Left colon (tissue), 2 donors: ENCODE measurements around the gene VSIG10. TPM values are rescaled to one million over a fixed set of nuclear protein-coding genes. Genes with fewer than 3 reads are reported as not detected.
"Not testable (repeated sequence)": the region's sequence is repeated elsewhere in the genome, so short reads cannot be mapped to it uniquely, and the experiment has no call there.

Experiments used
- ATAC-seq: fragments of 200-7000 bp; cut with Tn5 transposase; one replicate; pipeline ENCODE4 v1.9.1; 2020; ENCODE audit warnings: mild to moderate bottlenecking, moderate library complexity
- DNase-seq, 2 donors: peaks; one replicate each; pipeline ENCODE4 v3.0.0-alpha.2; 2020
- intact Hi-C, 2 donors: fragments of 100-400 bp; cut with DNase I in 1 of 2; cut with micrococcal nuclease in 1 of 2; formaldehyde crosslinking; loops; one replicate each; pipeline versions ENCODE4 v1.11.2 to v1.14.0; 2022; cut with DNase I, micrococcal nuclease
- total RNA-seq, 2 donors: library from RNA; stranded (reverse); fragmentation: NEBNext Ultra II Directional; extraction: Animal tissue kit (Norgen Biotek cat#: 25700); gene quantifications; one replicate each; pipeline ENCODE4 v1.2.1, GENCODE V29; 2021
- donor health status: DM: no; HTN: no; CAD: no.
- donor health status: DM: yes; HTN: yes; CAD: no.

Gene VSIG10
- total RNA-seq, 2 donors from 2014 or later: 86.7 to 95.7 TPM

- intact Hi-C loops: no loop called here
- DNase-seq: no peak
- ATAC-seq: no peak
Observed at GRCh38 chr12:118044075-118044474, 59.7 kb downstream of the VSIG10 start.

- no peak for ATAC-seq
- no peak for DNase-seq
- intact Hi-C loops: no loop called here
Observed at GRCh38 chr12:118042091-118042490, 61.7 kb downstream of the VSIG10 start.

- ATAC-seq: no peak
- no peak for DNase-seq
- intact Hi-C loops: loop anchor here in 1 of 2 donors (10.0 kb wide), 1 partner anchor 163 kb away; no protein-coding TSS in a partner anchor
Observed at GRCh38 chr12:118038137-118038536, 65.7 kb downstream of the VSIG10 start.

- DNase-seq: no peak
- intact Hi-C loops: loop anchor here in 1 of 2 donors (10.0 kb wide), 1 partner anchor 162 kb away; no protein-coding TSS in a partner anchor
- ATAC-seq: no peak
Observed at GRCh38 chr12:118036672-118037411, 67.0 kb downstream of the VSIG10 start.

- intact Hi-C loops: loop anchor here in 1 of 2 donors (10.0 kb wide), 1 partner anchor 161 kb away; no protein-coding TSS in a partner anchor
Observed at GRCh38 chr12:118035190-118036041, 68.4 kb downstream of the VSIG10 start.

GRCh38 chr12:118034429-118035189, 69.2 kb downstream of the VSIG10 start:
- intact Hi-C loops: loop anchor here in 1 of 2 donors (10.0 kb wide), 1 partner anchor 160 kb away; no protein-coding TSS in a partner anchor
- ATAC-seq: peak; percentile 83
- DNase-seq: no peak

More at GRCh38 chr12:118035190-118036041, 68.4 kb downstream of the VSIG10 start:
- DNase-seq (peak in 1 of 2 donors; percentile 26), ATAC-seq (peak; percentile 65)

- intact Hi-C loops: loop anchor here in 1 of 2 donors (10.0 kb wide), 1 partner anchor 159 kb away; no protein-coding TSS in a partner anchor
- no peak for ATAC-seq
- no peak for DNase-seq
Observed at GRCh38 chr12:118033902-118034301, 69.9 kb downstream of the VSIG10 start.

- no peak for ATAC-seq
- DNase-seq: no peak
- intact Hi-C loops: loop anchor here in 1 of 2 donors (10.0 kb wide), 1 partner anchor 159 kb away; no protein-coding TSS in a partner anchor
Observed at GRCh38 chr12:118033323-118033722, 70.5 kb downstream of the VSIG10 start.

- DNase-seq: no peak
- ATAC-seq: no peak
- intact Hi-C loops: loop anchor here in 1 of 2 donors (10.0 kb wide), 1 partner anchor 157 kb away; no protein-coding TSS in a partner anchor
Observed at GRCh38 chr12:118032188-118032587, 71.6 kb downstream of the VSIG10 start.

GRCh38 chr12:118029166-118029565, 74.6 kb downstream of the VSIG10 start:
- DNase-seq: no peak
- ATAC-seq: peak; percentile 9
- intact Hi-C loops: no loop called here

- intact Hi-C loops: no loop called here
- no peak for ATAC-seq
Observed at GRCh38 chr12:118025168-118025567, 78.6 kb downstream of the VSIG10 start.

GRCh38 chr12:118023301-118023860, 80.4 kb downstream of the VSIG10 start:
- intact Hi-C loops: no loop called here
- no peak for ATAC-seq

More at GRCh38 chr12:118025168-118025567, 78.6 kb downstream of the VSIG10 start:
- DNase-seq: no peak

GRCh38 chr12:118022728-118023109, 81.1 kb downstream of the VSIG10 start:
- no peak for ATAC-seq
- no peak for DNase-seq
- intact Hi-C loops: no loop called here

More at GRCh38 chr12:118023301-118023860, 80.4 kb downstream of the VSIG10 start:
- no peak for DNase-seq

GRCh38 chr12:118022097-118022727, 81.6 kb downstream of the VSIG10 start:
- DNase-seq, ATAC-seq, intact Hi-C loops: not testable (repeated sequence)

GRCh38 chr12:118020036-118020435, 83.8 kb downstream of the VSIG10 start:
- no peak for DNase-seq
- intact Hi-C loops: no loop called here

GRCh38 chr12:118017926-118018325, 85.9 kb downstream of the VSIG10 start:
- no peak for ATAC-seq
- intact Hi-C loops: no loop called here
- no peak for DNase-seq

More at GRCh38 chr12:118020036-118020435, 83.8 kb downstream of the VSIG10 start:
- no peak for ATAC-seq

- ATAC-seq (peak; percentile 99), DNase-seq (peak; percentile 97 to 100)
- intact Hi-C loops: no loop called here
Observed at GRCh38 chr12:118016424-118017264, 87.2 kb downstream of the VSIG10 start, which contains the start of gene RFC5. TSS of gene RFC5 (plus strand) at chr12:118016703. CDS start at chr12:118016828, 125 bp downstream.
